H9 (cell line): ENCODE data around the gene PLD4. TPM values are rescaled to one million over a fixed set of nuclear protein-coding genes. Genes with fewer than 3 reads are reported as not detected.

Experiments used
- DNase-seq: peaks from one replicate; pipeline ENCODE4 v3.0.0-alpha.2; 2017
- H2AFZ ChIP-seq: one replicate; pipeline ENCODE4 v1.6.1; 2013; ENCODE audit warnings: mild to moderate bottlenecking, low read length, control low read depth, moderate library complexity
- H2AK5ac ChIP-seq: 2 replicates; pipeline ENCODE4 v1.6.1; 2013; ENCODE audit warnings: low read length, control low read depth, mixed read lengths; ENCODE audit not compliant: insufficient read length
- H2BK120ac ChIP-seq: one replicate; pipeline ENCODE4 v1.6.1; 2013; ENCODE audit warnings: low read depth, mild to moderate bottlenecking, low read length, control low read depth, inconsistent platforms; ENCODE audit not compliant: poor library complexity, severe bottlenecking
- H2BK12ac ChIP-seq: 2 replicates; pipeline ENCODE4 v1.6.1; 2013; ENCODE audit warnings: low read length, control low read depth, mixed read lengths, low read depth; ENCODE audit not compliant: insufficient read length
- H2BK15ac ChIP-seq: 2 replicates; pipeline ENCODE4 v1.6.1; 2013; ENCODE audit warnings: low read depth, low read length, control low read depth
- H2BK20ac ChIP-seq: one replicate; pipeline ENCODE4 v1.6.1; 2013; ENCODE audit warnings: low read depth, mild to moderate bottlenecking, low read length, control low read depth, inconsistent platforms; ENCODE audit not compliant: poor library complexity, severe bottlenecking
- H2BK5ac ChIP-seq: 2 replicates; pipeline ENCODE4 v1.6.1; 2013; ENCODE audit warnings: low read length, control low read depth, mixed read lengths; ENCODE audit not compliant: insufficient read length
- H3K14ac ChIP-seq: 2 replicates; pipeline ENCODE4 v1.6.1; 2013; ENCODE audit warnings: low read length, control low read depth; ENCODE audit not compliant: insufficient read depth
- H3K18ac ChIP-seq: 2 replicates; pipeline ENCODE4 v1.6.1; 2013; ENCODE audit warnings: low read depth, mild to moderate bottlenecking, mixed read lengths, low read length, control low read depth; ENCODE audit not compliant: insufficient read length
- H3K23ac ChIP-seq: 2 replicates; pipeline ENCODE4 v1.6.1; 2013; ENCODE audit warnings: low read length, control low read depth, mixed read lengths, low read depth; ENCODE audit not compliant: insufficient read length
- H3K23me2 ChIP-seq: 2 replicates; pipeline ENCODE4 v1.6.1; 2013; ENCODE audit warnings: low read depth, mild to moderate bottlenecking, mixed read lengths, low read length, control low read depth; ENCODE audit not compliant: insufficient read length, poor library complexity, severe bottlenecking
- H3K27ac ChIP-seq: 2 replicates; pipeline ENCODE4 v1.5.1; 2013; ENCODE audit warnings: low read length, control low read depth, mixed read lengths, low read depth; ENCODE audit not compliant: insufficient read length
- H3K27me3 ChIP-seq: 2 replicates; pipeline ENCODE4 v1.6.1; 2013; ENCODE audit warnings: low read length, control low read depth, inconsistent platforms; ENCODE audit not compliant: insufficient read depth
- H3K4ac ChIP-seq: 2 replicates; pipeline ENCODE4 v1.6.1; 2013; ENCODE audit warnings: low read depth, mild to moderate bottlenecking, control low read depth, inconsistent platforms, low read length, moderate library complexity
- H3K4me1 ChIP-seq: 2 replicates; pipeline ENCODE4 v1.6.1; 2013; ENCODE audit warnings: low read length, control low read depth, inconsistent platforms; ENCODE audit not compliant: insufficient read depth
- H3K4me2 ChIP-seq: 2 replicates; pipeline ENCODE4 v1.6.1; 2013; ENCODE audit warnings: low read length, control low read depth, mixed read lengths; ENCODE audit not compliant: insufficient read length, insufficient read depth
- H3K56ac ChIP-seq: 2 replicates; pipeline ENCODE4 v1.6.1; 2013; ENCODE audit warnings: low read depth, mild to moderate bottlenecking, mixed read lengths, low read length, control low read depth; ENCODE audit not compliant: insufficient read length
- H3K79me1 ChIP-seq: 2 replicates; pipeline ENCODE4 v1.6.1; 2013; ENCODE audit warnings: low read depth, mild to moderate bottlenecking, moderate library complexity, low read length, control low read depth, inconsistent platforms; ENCODE audit not compliant: insufficient read depth, poor library complexity, severe bottlenecking
- H3K79me2 ChIP-seq: 2 replicates; pipeline ENCODE4 v1.6.1; 2013; ENCODE audit warnings: low read length, control low read depth, inconsistent platforms; ENCODE audit not compliant: insufficient read depth
- H3K9ac ChIP-seq: 2 replicates; pipeline ENCODE4 v1.6.1; 2013; ENCODE audit warnings: low read length, control low read depth, mixed read lengths; ENCODE audit not compliant: insufficient read length; ENCODE audit errors: extremely low read depth
- H3K9me3 ChIP-seq: one replicate; pipeline ENCODE4 v1.6.1; 2013; ENCODE audit warnings: low read depth, low read length, inconsistent platforms; ENCODE audit not compliant: control insufficient read depth
- H3T11ph ChIP-seq: one replicate; pipeline ENCODE4 v1.6.1; 2013; ENCODE audit warnings: mild to moderate bottlenecking, low read length, control low read depth, inconsistent platforms
- H4K20me1 ChIP-seq: one replicate; pipeline ENCODE4 v1.6.1; 2013; ENCODE audit not compliant: control insufficient read depth, insufficient read length, insufficient read depth
- H4K5ac ChIP-seq: 2 replicates; pipeline ENCODE4 v1.6.1; 2013; ENCODE audit warnings: low read depth, mild to moderate bottlenecking, mixed read lengths, low read length, control low read depth; ENCODE audit not compliant: insufficient read length
- H4K8ac ChIP-seq: replicated peaks from 2 replicates; pipeline ENCODE4 v1.6.1; 2013; ENCODE audit warnings: low read length, control low read depth, mixed read lengths, low read depth; ENCODE audit not compliant: insufficient read length
- H4K91ac ChIP-seq: 2 replicates; pipeline ENCODE4 v1.6.1; 2013; ENCODE audit warnings: low read depth, mild to moderate bottlenecking, moderate library complexity, mixed read lengths, low read length, control low read depth; ENCODE audit not compliant: insufficient read length
- H3K27ac Mint-ChIP-seq, 3 experiments: 2 replicates in 2 of 3; 3 replicates in 1 of 3; pipeline ENCODE4 v1.8.0; 2020 to 2021; ENCODE audit warnings: mixed read lengths in 3 of 3, mild to moderate bottlenecking in 1 of 3, moderate library complexity in 1 of 3
- H3K27me3 Mint-ChIP-seq: 2 replicates; pipeline ENCODE4 v1.8.0; 2021; ENCODE audit warnings: low read depth, mild to moderate bottlenecking, moderate library complexity, mixed read lengths
- H3K36me3 Mint-ChIP-seq, 3 experiments: 2 replicates in 2 of 3; 3 replicates in 1 of 3; pipeline ENCODE4 v1.8.0; 2020 to 2021; ENCODE audit warnings: low read depth in 3 of 3, mixed read lengths in 3 of 3; ENCODE audit not compliant: insufficient read depth in 1 of 3
- H3K4me1 Mint-ChIP-seq, 2 experiments: 2 replicates each; pipeline ENCODE4 v1.8.0; 2020; ENCODE audit warnings: mixed read lengths in 2 of 2
- H3K4me3 Mint-ChIP-seq, 2 experiments: 2 replicates in 1 of 2; 3 replicates in 1 of 2; pipeline ENCODE4 v1.8.0; 2020 to 2021; ENCODE audit warnings: mild to moderate bottlenecking in 2 of 2, mixed read lengths in 2 of 2, moderate library complexity in 1 of 2
- H3K9me3 Mint-ChIP-seq, 2 experiments: 2 replicates in 1 of 2; 3 replicates in 1 of 2; pipeline ENCODE4 v1.8.0; 2020; ENCODE audit warnings: mild to moderate bottlenecking in 2 of 2, mixed read lengths in 2 of 2, moderate library complexity in 1 of 2
- WGBS: extraction: QIAGEN DNeasy Blood & Tissue Kit; methylation state at CpG from one replicate; pipeline ENCODE4 v1.1.7; 2013; ENCODE audit warnings: missing lambda C conversion rate, low lambda C conversion rate, mixed read lengths; ENCODE audit not compliant: insufficient read length; ENCODE audit errors: extremely low coverage; 5-methylcytosine and 5-hydroxymethylcytosine counted together
- total RNA-seq: library from RNA; stranded (reverse); gene quantifications from 2 replicates; pipeline ENCODE4 v1.2.1, GENCODE V29; 2021
- TF ChIP-seq, protein P1 (sequence below): fragments of 200-600 bp; sonication (generic); conservative IDR thresholded peaks from 3 replicates; pipeline ENCODE4 v1.8.0; 2021; ENCODE audit warnings: antibody characterized with exemption, mild to moderate bottlenecking

The PLD4 gene
- total RNA-seq, 1 experiment from 2014 or later, result not detected

DNA sequence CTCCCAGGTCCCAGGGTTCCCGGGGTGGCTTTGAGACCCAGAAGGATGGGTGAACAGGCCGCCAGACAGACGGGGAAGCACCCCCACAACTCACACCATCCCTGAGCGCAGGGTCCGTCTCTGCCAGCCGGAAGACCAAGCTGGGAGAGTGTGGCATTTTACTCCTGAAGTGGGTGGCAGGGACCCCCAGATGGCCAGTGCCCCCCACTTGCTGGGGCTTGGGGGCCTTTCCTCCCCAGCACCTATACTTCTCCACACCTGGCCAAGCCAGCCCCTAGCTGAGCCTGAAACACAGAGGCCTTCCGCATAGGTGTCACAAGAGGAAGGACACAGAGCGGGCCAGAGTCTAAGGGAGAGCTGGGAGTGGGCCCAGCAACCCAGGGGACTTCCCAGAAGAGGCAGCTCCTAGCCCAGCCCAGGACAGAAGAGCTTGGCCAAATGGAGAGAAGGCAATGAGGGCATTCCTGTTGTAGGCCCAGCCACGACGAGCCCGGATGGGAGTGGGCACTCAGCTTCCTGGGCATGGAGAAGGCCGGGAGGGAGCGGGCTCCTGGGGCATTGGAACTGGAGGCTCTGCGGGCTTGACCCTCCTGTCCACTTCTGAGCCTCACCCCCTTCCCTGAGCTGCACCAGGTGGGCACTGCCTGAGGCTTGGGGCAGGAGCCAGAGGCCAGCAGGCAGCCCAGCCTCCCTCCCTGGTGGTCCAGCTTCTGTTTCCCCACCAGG, 50.1 kb downstream of the PLD4 start:
- H2BK120ac ChIP-seq, result no peak overlapping the region
- no peak overlapping the region for H2BK12ac ChIP-seq
- DNase-seq, result no peak
- peaks cover 7% of the 10 kb centered on the region for H4K20me1 ChIP-seq
- no peak overlapping the region for H4K8ac ChIP-seq
- Mint-ChIP-seq H3K4me1 (peaks cover 11 to 28% of the 10 kb centered on the region in 2 experiments), H3K36me3 (no peaks in the 10 kb centered on the region), H3K9me3 (no peaks in the 10 kb centered on the region; a peak in 1 of 5 replicates), H3K27me3 (peaks cover 42% of the 10 kb centered on the region), H3K4me3 (no peak overlapping the region), H3K27ac (no peak overlapping the region)
- WGBS, result no CpG with 5 or more reads among the region's 14 CpGs
- no peaks in the 10 kb centered on the region for H3K79me2 ChIP-seq
- peaks cover 14% of the 10 kb centered on the region; the same call in 1 of the 2 replicates for H3K27me3 ChIP-seq
- no peak overlapping the region for H3K27ac ChIP-seq
- no peak overlapping the region for H4K5ac ChIP-seq
- H2BK15ac ChIP-seq, result no peak overlapping the region
- no peak overlapping the region for H3K4me2 ChIP-seq
- H3K4me1 ChIP-seq, result no peaks in the 10 kb centered on the region
- no peak overlapping the region for H3K9ac ChIP-seq
- H3K4ac ChIP-seq, result no peak overlapping the region
- H3K9me3 ChIP-seq, result no peaks in the 10 kb centered on the region
- no peak overlapping the region for H2BK5ac ChIP-seq
- no peak overlapping the region for H2AK5ac ChIP-seq
- H3T11ph ChIP-seq, result no peak overlapping the region
- no peak overlapping the region for H2AFZ ChIP-seq
- no peaks in the 10 kb centered on the region for H3K79me1 ChIP-seq
- no peak overlapping the region for H4K91ac ChIP-seq
- H3K18ac ChIP-seq, result no peak overlapping the region
- no peak overlapping the region for H3K14ac ChIP-seq
- H3K56ac ChIP-seq, result no peak overlapping the region
- no peaks in the 10 kb centered on the region for H3K23me2 ChIP-seq
- TF ChIP-seq, protein P1, sequence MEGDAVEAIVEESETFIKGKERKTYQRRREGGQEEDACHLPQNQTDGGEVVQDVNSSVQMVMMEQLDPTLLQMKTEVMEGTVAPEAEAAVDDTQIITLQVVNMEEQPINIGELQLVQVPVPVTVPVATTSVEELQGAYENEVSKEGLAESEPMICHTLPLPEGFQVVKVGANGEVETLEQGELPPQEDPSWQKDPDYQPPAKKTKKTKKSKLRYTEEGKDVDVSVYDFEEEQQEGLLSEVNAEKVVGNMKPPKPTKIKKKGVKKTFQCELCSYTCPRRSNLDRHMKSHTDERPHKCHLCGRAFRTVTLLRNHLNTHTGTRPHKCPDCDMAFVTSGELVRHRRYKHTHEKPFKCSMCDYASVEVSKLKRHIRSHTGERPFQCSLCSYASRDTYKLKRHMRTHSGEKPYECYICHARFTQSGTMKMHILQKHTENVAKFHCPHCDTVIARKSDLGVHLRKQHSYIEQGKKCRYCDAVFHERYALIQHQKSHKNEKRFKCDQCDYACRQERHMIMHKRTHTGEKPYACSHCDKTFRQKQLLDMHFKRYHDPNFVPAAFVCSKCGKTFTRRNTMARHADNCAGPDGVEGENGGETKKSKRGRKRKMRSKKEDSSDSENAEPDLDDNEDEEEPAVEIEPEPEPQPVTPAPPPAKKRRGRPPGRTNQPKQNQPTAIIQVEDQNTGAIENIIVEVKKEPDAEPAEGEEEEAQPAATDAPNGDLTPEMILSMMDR, result no peak
- H3K23ac ChIP-seq, result no peak overlapping the region
- H2BK20ac ChIP-seq, result no peak overlapping the region
